GM12891 (cell line): ENCODE measurements around the gene SLC2A4RG.

ENCODE experiments used
- DNase-seq: peaks from one replicate; pipeline ENCODE4 v3.0.0; 2011; ENCODE audit warnings: low spot score; ENCODE audit not compliant: insufficient read length
- FAIRE-seq: peaks from 2 replicates; lab custom pipeline; 2011; peaks lifted over from hg19 to GRCh38; lab: Jason Lieb, UNC
- PAX5 ChIP-seq: IDR thresholded peaks from 2 replicates; pipeline ENCODE4 v1.6.1; 2011; ENCODE audit warnings: low read length, moderate library complexity, mild to moderate bottlenecking; ENCODE audit not compliant: insufficient read depth, severe bottlenecking
- POLR2A ChIP-seq: IDR thresholded peaks from 2 replicates; pipeline ENCODE4 v1.6.1; 2011; ENCODE audit warnings: low read depth, low read length, control low read depth
- POLR2AphosphoS5 ChIP-seq: IDR thresholded peaks from 2 replicates; pipeline ENCODE4 v1.6.1; 2011; ENCODE audit warnings: low read depth, low read length, control low read depth
- POU2F2 ChIP-seq: IDR thresholded peaks from 2 replicates; pipeline ENCODE4 v1.6.1; 2011; ENCODE audit warnings: low read depth, mild to moderate bottlenecking, control low read depth, low read length, moderate library complexity
- SPI1 ChIP-seq: IDR thresholded peaks from 2 replicates; pipeline ENCODE4 v1.6.1; 2011; ENCODE audit warnings: low read depth, low read length, control low read depth
- TAF1 ChIP-seq: IDR thresholded peaks from 2 replicates; pipeline ENCODE4 v1.6.1; 2011; ENCODE audit warnings: low read depth, low read length, control low read depth

SLC2A4RG gene

DNA sequence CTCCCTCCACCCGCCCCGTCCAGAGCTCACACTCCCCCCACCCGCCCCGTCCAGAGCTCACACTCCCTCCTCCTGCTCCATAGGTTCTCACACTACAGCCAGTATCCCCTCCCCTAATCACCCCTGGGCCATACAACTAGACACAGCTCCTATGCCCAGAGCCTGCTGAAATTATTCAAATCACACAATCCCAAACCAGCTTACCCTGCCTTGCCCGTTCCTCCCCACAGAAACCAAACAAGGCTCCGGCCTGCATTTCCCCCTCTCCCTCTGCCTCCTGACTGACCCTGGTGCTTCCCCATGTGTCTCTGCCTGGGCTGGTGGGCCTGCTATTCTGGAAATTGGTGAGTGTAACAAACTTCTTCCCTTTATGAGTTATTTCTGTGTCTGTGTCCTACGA, 18.6 kb downstream of the SLC2A4RG start:
- no peak for TF ChIP-seq POLR2A
- TF ChIP-seq POU2F2: no peak
- TF ChIP-seq SPI1: no peak
- TF ChIP-seq TAF1: no peak
- TF ChIP-seq PAX5: no peak
- DNase-seq (no peak), FAIRE-seq (no peak)

DNA sequence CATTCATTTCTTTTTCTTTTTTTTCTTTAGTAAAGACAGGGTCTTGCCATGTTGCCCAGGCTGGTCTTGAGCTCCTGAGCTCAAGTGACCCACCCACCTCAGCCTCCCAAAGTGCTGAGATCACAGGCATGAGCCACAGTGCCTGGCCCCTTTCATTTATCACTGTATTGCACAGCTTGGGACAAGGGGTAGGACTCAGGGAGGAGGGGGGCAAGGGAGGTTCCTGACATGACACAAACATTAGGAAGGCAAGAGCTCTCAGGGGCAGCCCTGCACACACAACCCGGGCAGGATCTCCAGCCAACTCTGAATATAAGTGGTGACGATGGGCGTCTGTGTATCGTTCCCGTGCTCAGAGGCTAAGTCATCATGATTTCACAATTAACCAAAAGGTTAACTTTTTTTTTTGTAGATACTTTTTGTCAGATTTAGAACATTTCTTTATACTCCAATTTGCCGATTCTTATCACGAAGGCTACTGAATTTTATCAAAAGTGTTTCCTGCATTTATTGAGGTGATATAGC, 19.9 kb downstream of the SLC2A4RG start:
- FAIRE-seq (no peak), DNase-seq (no peak)
- TF ChIP-seq POLR2A (no peak), POLR2AphosphoS5 (no peak), TAF1 (no peak), SPI1 (no peak), PAX5 (no peak), POU2F2 (no peak)

DNA sequence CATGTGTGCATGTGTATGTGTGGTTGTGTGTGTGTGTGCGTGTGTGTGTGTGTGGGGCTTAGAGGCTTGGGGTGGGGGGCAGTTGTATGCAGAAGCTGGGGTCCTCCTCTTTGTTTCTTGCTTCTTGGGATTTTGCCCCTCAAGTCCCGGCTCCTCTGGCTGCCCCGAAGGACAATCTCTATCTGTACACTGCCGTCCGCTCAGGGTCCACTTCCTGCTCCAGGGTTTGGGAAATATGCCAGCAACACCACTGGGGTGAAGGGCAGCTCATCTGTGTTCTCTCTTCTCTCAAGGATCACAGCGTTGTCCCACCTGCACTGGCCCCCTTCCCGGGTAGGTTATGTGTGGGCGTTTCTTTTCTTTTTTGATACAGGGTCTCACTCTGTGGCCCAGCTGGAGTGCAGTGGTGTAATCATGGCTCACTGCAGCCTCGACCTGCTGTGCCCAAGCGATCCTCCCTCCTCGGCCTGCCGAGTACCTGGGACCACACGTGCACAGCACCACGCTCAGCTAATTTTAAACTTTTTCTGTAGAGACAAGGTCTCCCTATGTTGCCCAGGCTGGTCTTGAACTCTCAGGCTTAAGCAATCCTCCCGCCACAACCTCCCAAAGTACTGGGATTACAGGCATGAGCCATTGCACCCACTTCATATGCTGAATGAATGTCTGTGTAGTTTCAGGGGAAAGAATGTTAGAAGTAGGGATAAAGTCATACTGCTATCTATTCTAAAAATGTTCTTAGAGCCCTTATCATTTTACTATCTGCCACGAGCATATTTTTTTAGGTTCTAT, 25.7 kb downstream of the SLC2A4RG start:
- TF ChIP-seq PAX5 (no peak), POLR2AphosphoS5 (no peak), POU2F2 (no peak), TAF1 (no peak), POLR2A (no peak), SPI1 (no peak)
- DNase-seq: no peak

DNA sequence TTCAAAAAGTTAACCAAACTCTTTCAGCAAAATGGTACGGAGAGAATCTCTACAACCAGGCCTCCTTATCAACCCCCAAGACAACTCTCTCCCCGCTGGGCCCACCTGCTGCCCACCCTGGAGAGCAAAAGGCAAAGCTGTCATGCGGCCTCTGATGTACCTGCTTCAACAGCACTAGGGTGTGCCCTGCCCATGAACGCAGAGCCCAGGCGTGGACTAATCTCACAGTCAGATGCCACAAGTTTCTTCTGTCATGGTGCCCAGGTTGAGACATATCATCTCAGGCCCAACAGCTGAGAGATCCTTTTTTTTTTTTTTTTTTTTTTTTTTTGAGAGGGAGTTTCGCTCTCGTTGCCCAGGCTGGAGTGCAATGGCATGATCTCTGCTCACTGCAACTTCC, 26.3 kb downstream of the SLC2A4RG start:
- no peak for FAIRE-seq
- TF ChIP-seq POLR2AphosphoS5 (no peak), TAF1 (no peak), POLR2A (no peak), POU2F2 (no peak), SPI1 (no peak), PAX5 (no peak)
- no peak for DNase-seq

More for the DNA sequence above, 25.7 kb downstream of the SLC2A4RG start:
- FAIRE-seq: no peak

DNA sequence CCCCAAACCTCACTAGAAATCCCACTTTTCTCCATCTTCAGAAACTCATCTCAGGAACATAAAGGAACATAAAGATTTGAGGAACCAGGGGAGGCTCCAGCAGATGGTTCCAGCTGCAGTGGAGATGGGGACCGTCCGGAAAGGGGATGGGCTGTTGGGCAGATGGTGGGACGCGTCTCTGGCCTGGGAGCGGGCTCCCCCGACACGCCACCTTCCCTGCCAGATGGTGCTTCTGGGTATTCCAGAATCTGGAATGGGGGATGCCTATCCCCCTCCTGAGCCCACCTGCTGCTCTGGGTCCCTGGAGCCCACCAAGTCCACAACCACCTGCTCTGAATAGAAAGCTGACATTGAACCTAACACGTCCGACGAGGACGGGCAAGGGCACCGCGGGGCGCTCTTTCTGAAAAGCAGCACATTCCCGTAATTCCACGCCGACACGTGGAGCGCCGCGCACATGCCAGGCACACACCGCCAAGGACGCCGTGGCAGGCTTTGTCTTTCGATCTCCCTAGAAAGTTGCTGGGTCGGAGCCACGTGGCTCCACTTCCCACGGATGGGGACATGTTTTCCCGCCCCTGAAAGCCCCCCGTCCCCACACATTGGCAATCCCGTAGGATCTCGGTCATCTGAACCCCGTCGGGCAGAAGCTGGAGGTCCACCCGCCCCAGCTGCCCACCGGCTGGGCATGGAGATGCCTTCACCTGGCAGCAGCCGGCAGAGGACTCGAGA, 27.3 kb downstream of the SLC2A4RG start:
- no peak for FAIRE-seq
- TF ChIP-seq PAX5: no peak
- TF ChIP-seq TAF1: no peak
- no peak for TF ChIP-seq POLR2AphosphoS5
- no peak for TF ChIP-seq SPI1
- TF ChIP-seq POLR2A: no peak
- no peak for TF ChIP-seq POU2F2
- no peak for DNase-seq

DNA sequence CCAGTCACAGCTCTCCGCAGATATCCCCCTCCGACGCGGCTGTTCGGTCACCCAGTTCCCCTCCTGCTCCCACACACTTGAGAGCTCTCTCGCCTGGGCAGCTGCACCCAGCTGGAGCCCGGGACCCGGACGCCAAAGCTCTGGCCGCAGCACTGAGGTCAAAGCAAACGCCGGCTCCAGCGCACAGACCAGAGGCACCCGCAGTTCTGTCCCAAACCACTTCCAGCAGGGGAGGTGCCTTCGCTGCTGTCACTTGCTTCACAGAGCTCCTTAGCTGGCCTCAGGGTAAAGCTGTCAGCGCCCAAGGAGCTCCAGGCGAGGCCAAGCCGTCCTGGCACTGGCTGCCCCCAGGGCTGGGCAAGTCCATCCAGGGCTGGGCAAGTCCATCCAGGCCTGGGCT, 27.9 kb downstream of the SLC2A4RG start:
- FAIRE-seq: no peak
- no peak for DNase-seq
- TF ChIP-seq POLR2AphosphoS5 (no peak), PAX5 (no peak), SPI1 (no peak), POU2F2 (no peak), TAF1 (no peak), POLR2A (no peak)

DNA sequence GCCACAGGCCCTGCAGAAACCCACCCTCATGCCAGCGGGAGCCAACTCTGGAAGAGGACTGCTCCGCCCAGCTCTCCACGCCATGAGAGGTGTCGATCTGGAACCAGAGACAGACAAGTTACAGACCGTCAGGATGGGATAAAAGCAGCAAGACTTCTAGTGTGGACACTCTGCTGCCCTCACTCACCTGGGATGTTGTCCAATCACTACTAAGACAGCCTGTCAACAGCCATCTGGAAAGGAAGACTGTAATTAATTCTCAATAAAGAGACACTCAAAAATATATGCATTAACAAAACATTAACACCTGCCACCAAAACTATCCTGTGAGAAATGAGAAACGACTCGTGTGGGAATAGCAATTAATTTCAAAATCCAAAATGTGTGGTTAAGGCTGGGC, 28.3 kb downstream of the SLC2A4RG start:
- TF ChIP-seq TAF1 (no peak), POLR2AphosphoS5 (no peak), POLR2A (no peak), PAX5 (no peak), SPI1 (no peak)
- DNase-seq (no peak), FAIRE-seq (no peak)

DNA sequence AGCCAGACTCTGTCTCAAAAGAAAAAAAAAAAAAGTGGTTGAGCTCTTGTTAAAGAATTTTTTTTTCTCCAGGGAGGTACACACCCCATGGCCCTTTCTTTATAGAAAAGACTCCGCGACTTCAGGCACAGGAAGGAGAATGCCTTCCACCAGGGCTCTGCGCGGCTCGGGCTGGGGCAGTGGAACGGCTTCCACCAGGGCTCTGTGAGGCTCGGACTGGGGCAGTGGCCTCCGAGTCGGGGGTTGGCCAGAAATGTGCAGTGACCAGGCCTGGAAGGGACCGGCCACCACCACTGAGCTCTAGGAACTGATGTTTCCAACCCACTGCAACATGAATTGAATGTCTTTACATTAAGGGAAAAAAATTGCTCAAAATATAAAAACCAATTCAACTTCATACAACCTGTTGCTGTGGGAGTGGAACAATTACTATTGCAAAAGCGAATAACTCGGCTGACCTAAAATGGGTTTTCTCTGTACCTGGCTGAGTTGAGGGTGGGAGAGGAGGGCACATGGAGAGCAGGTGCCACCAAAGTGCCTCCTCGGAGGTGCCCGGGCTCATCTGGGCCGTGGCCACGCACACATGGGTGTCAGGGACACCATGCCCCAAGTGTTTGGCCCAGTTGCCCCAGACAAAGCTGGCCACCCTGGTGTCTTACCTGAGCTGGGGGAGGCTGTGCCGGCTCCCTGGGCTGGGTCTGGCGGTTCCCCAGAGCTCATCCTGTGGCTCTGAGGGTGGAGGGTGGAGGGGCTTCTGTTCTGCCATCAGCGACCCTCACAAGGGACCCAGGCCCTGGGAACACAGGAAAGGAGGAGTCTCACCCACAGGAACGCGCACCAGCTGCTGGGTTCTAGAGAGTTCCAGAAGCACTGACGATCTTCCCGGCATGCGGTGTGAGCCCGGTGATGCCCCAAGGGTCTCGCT, 29.3 kb downstream of the SLC2A4RG start:
- DNase-seq: no peak
- TF ChIP-seq TAF1: no peak
- no peak for TF ChIP-seq POLR2AphosphoS5
- TF ChIP-seq SPI1: no peak
- no peak for FAIRE-seq

DNA sequence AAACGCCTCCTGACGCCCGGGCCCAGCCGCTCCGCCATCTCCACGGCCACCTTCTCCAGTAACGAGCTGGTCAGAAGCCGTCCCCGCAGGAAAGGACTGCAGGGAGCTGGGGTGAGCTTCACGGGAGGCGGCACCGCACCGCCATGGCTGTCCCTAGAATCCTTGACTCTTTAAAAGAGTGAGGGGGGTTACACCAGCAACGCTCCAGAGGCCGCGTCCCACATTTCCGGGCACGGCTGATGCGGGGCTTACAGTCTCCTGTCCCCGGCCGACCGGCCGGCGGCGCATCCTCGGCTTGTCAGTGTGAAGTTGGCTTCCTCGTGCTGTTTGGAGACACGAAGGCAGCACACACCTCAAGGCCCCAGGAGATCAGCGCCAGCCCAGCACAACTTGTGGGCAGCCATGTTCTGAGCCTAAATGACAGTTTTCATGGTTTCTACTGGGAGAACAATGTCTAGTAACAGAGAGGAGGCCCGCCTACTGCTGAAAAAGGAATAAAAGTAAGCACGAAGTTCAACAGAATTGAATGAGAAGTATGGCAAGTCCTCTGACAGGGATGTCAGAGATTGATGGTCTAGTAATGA, 30.4 kb downstream of the SLC2A4RG start:
- FAIRE-seq (no peak), DNase-seq (no peak)
- no peak for TF ChIP-seq TAF1
- no peak for TF ChIP-seq PAX5
- TF ChIP-seq POLR2AphosphoS5: no peak
- no peak for TF ChIP-seq SPI1
- no peak for TF ChIP-seq POLR2A
- TF ChIP-seq POU2F2: no peak
